T-helper 17 cell (primary cell): ENCODE data around the gene COPRS. TPM values are rescaled to one million over a fixed set of nuclear protein-coding genes. Genes with fewer than 3 reads are reported as not detected.
"Not testable (repeated sequence)": the region's sequence is repeated elsewhere in the genome, so short reads cannot be mapped to it uniquely, and the experiment has no call there.

Experiments
- ATAC-seq: fragments of 150-1000 bp; cut with Tn5 transposase; 2 replicates; pipeline ENCODE4 v1.10.0; 2021; ENCODE audit warnings: mild to moderate bottlenecking, moderate library complexity
- DNase-seq, 3 donors: peaks; one replicate each; pipeline versions ENCODE4 v3.0.0 to v3.0.0-alpha.2; 2020 to 2021
- H3K9me3 ChIP-seq: one replicate; pipeline ENCODE4 v1.7.0; 2013; ENCODE audit warnings: low read length, mild to moderate bottlenecking; ENCODE audit not compliant: control insufficient read depth, poor library complexity, severe bottlenecking
- H3K27ac Mint-ChIP-seq: one replicate; pipeline ENCODE4 v1.8.0; 2022; ENCODE audit warnings: mild to moderate bottlenecking, moderate library complexity, mixed read lengths
- H3K27me3 Mint-ChIP-seq: one replicate; pipeline ENCODE4 v1.8.0; 2022; ENCODE audit warnings: mixed read lengths
- H3K36me3 Mint-ChIP-seq: one replicate; pipeline ENCODE4 v1.8.0; 2022; ENCODE audit warnings: low read depth, mixed read lengths
- H3K4me1 Mint-ChIP-seq: one replicate; pipeline ENCODE4 v1.8.0; 2022; ENCODE audit warnings: mild to moderate bottlenecking, mixed read lengths
- H3K4me3 Mint-ChIP-seq: one replicate; pipeline ENCODE4 v1.8.0; 2022; ENCODE audit warnings: mild to moderate bottlenecking, moderate library complexity, mixed read lengths
- total RNA-seq, 4 donors: library from RNA in 2 of 4; stranded (reverse) in 2 of 4; gene quantifications; one replicate each; pipeline ENCODE4 v1.2.3 and lab custom pipeline; 2022 to 2026

The COPRS gene
- total RNA-seq, 2 donors from 2014 or later: 3.2 to 3.5 TPM

DNA sequence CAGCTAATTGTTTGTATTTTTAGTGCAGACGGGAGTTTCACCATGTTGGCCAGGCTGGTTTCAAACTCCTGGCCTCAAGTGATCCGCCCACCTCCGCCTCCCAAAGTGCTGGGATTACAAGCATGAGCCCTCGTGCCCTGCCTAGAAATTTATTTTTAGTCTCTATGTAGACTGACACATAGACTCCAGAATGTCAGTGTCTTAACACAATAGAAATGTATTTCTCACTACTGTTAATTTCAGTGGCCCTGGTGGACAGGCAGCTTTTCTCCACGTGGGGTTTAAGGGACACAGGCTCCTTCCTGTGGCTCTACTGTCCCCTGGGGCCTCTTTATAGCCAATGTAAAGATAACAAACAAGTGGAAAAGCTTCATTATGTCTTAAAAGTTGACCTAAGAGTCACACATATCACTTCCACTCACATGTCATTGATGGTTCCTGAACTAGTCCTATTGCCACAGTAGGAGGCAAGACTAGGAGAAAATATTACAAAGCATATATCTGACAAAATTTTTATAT is 43.8 kb downstream of the COPRS start:
- ATAC-seq: no peak
- no peaks in the 10 kb centered on the region for H3K4me1 Mint-ChIP-seq
- H3K27ac Mint-ChIP-seq: no peak overlapping the region
- no peaks in the 10 kb centered on the region for H3K9me3 ChIP-seq
- peaks cover 2% of the 10 kb centered on the region for H3K36me3 Mint-ChIP-seq
- DNase-seq: no peak
- peaks cover 17% of the 10 kb centered on the region for H3K27me3 Mint-ChIP-seq
- no peak overlapping the region for H3K4me3 Mint-ChIP-seq

- Mint-ChIP-seq H3K36me3 (no peaks in the 10 kb centered on the region), H3K4me3 (no peak overlapping the region), H3K27ac (no peak overlapping the region), H3K27me3 (peaks cover 22% of the 10 kb centered on the region), H3K4me1 (peaks cover 2% of the 10 kb centered on the region)
- no peak for ATAC-seq
- DNase-seq: no peak
- H3K9me3 ChIP-seq: no peaks in the 10 kb centered on the region
Observed at GRCh38 chr17:31811101-31811500, 47.9 kb downstream of the COPRS start.

DNA sequence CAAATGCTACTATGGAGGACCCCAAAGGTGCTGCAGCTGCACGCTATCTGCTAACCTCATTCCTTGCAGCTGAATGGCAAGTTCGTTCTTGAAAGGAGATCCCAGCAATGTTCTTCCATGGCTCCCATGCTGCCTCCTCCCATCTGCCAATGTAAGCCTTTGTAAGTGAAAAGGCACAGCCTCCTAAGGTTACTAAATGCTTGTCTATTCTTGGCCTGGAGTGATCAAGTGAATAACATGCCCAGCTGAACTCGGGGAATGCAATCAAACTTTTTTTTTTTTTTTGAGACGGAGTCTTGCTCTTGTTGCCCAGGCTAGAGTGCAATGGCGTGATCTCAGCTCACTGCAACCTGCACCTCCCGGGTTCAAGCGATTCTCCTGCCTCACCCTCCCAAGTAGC is 49.2 kb downstream of the COPRS start:
- DNase-seq, H3K36me3 Mint-ChIP-seq: not testable (repeated sequence)
- H3K27me3 Mint-ChIP-seq: peaks cover 22% of the 10 kb centered on the region

GRCh38 chr17:31808521-31809050 is 50.5 kb downstream of the COPRS start:
- peaks cover 27% of the 10 kb centered on the region for H3K27me3 Mint-ChIP-seq
- no peaks in the 10 kb centered on the region for H3K36me3 Mint-ChIP-seq
- peaks cover 3% of the 10 kb centered on the region for H3K4me1 Mint-ChIP-seq
- H3K27ac Mint-ChIP-seq: no peak overlapping the region
- H3K9me3 ChIP-seq: no peaks in the 10 kb centered on the region
- no peak overlapping the region for H3K4me3 Mint-ChIP-seq
- DNase-seq: no peak
- ATAC-seq: no peak

More for the DNA sequence above, 49.2 kb downstream of the COPRS start:
- not testable (repeated sequence) for ATAC-seq, H3K4me1 Mint-ChIP-seq, H3K9me3 ChIP-seq, H3K27ac Mint-ChIP-seq, H3K4me3 Mint-ChIP-seq

- Mint-ChIP-seq H3K4me3 (no peak overlapping the region), H3K27me3 (peaks cover 21% of the 10 kb centered on the region), H3K4me1 (peaks cover 3% of the 10 kb centered on the region), H3K27ac (no peak overlapping the region), H3K36me3 (no peaks in the 10 kb centered on the region)
- no peaks in the 10 kb centered on the region for H3K9me3 ChIP-seq
- DNase-seq (no peak), ATAC-seq (no peak)
Observed at GRCh38 chr17:31807846-31808245, 51.2 kb downstream of the COPRS start.

DNA sequence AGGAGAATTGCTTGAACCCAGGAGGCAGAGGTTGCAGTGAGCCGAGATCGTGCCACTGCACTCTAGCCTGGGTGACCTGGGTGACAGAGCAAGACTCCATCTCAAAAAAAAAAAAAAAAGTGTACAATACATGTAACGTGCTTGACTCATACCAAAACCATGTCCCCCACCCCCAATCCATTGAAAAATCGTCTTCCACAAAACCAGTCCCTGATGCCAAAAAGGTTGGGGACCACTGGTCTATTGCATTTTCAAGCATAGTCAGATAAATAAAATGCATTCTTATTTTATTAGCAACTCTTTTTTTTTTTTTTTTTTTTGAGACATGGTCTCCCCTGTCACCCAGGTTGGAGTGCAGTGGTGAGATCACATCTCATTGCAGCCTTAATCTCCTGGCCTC is 52.1 kb downstream of the COPRS start:
- H3K36me3 Mint-ChIP-seq: no peaks in the 10 kb centered on the region
- peaks cover 26% of the 10 kb centered on the region for H3K27me3 Mint-ChIP-seq
- H3K4me3 Mint-ChIP-seq: no peak overlapping the region
- peaks cover 3% of the 10 kb centered on the region for H3K4me1 Mint-ChIP-seq
- no peak for ATAC-seq
- no peaks in the 10 kb centered on the region for H3K9me3 ChIP-seq
- DNase-seq: no peak
- no peak overlapping the region for H3K27ac Mint-ChIP-seq

- no peak overlapping the region for H3K4me3 Mint-ChIP-seq
- DNase-seq (no peak), ATAC-seq (no peak)
- H3K36me3 Mint-ChIP-seq: no peaks in the 10 kb centered on the region
- H3K4me1 Mint-ChIP-seq: peaks cover 3% of the 10 kb centered on the region
- no peak overlapping the region for H3K27ac Mint-ChIP-seq
- no peaks in the 10 kb centered on the region for H3K9me3 ChIP-seq
- peaks cover 24% of the 10 kb centered on the region for H3K27me3 Mint-ChIP-seq
Observed at GRCh38 chr17:31803494-31804213, 55.4 kb downstream of the COPRS start.

GRCh38 chr17:31802502-31802901 is 56.5 kb downstream of the COPRS start:
- H3K9me3 ChIP-seq: no peaks in the 10 kb centered on the region
- Mint-ChIP-seq H3K36me3 (no peaks in the 10 kb centered on the region), H3K4me3 (no peak overlapping the region), H3K27me3 (peaks cover 27% of the 10 kb centered on the region), H3K27ac (no peak overlapping the region), H3K4me1 (peaks cover 2% of the 10 kb centered on the region)
- no peak for ATAC-seq
- no peak for DNase-seq

Other genes with a start within 250 kb of the COPRS start
- 10 to 100 TPM; 35.6 to 37.0 TPM for gene UTP6, start 42.5 kb upstream of the COPRS start, total RNA-seq
- 10 to 100 TPM; 28.3 to 29.3 TPM for gene SUZ12, start 77.8 kb upstream of the COPRS start, total RNA-seq
- gene LRRC37B, start 148.1 kb upstream of the COPRS start, total RNA-seq: 10 to 100 TPM; 90.1 to 99.0 TPM